Activated T-cell treated with anti-CD3 and anti-CD28 coated beads for 1 hour (primary cell): ENCODE data around the gene CACNA1D.
"Not testable (repeated sequence)": the region's sequence is repeated elsewhere in the genome, so short reads cannot be mapped to it uniquely, and the experiment has no call there.

Source experiments
- DNase-seq: peaks from one replicate; pipeline ENCODE4 v3.0.0-alpha.2; 2020; ENCODE audit warnings: low read depth

CACNA1D gene

GRCh38 chr3:53658613-53659193 is 164.3 kb downstream of the CACNA1D start:
- DNase-seq, result no peak

- DNase-seq, result no peak
Measured at GRCh38 chr3:53659996-53660395, 165.6 kb downstream of the CACNA1D start.

GRCh38 chr3:53661480-53661879 is 167.1 kb downstream of the CACNA1D start:
- no peak for DNase-seq

GRCh38 chr3:53664812-53665211 is 170.4 kb downstream of the CACNA1D start:
- DNase-seq, result not testable (repeated sequence)

- DNase-seq, result no peak
Measured at GRCh38 chr3:53665608-53666425, 171.4 kb downstream of the CACNA1D start.

- DNase-seq, result no peak
Measured at GRCh38 chr3:53668872-53669271, 174.5 kb downstream of the CACNA1D start.

GRCh38 chr3:53670721-53671120 is 176.3 kb downstream of the CACNA1D start:
- DNase-seq, result no peak

GRCh38 chr3:53671192-53671960 is 177.0 kb downstream of the CACNA1D start:
- DNase-seq, result no peak

- no peak for DNase-seq
Measured at GRCh38 chr3:53671961-53672299, 177.5 kb downstream of the CACNA1D start.

GRCh38 chr3:53672981-53673380 is 178.6 kb downstream of the CACNA1D start:
- no peak for DNase-seq

GRCh38 chr3:53673722-53674350 is 179.4 kb downstream of the CACNA1D start:
- no peak for DNase-seq

GRCh38 chr3:53674582-53674981 is 180.2 kb downstream of the CACNA1D start:
- DNase-seq, result no peak

GRCh38 chr3:53675022-53675697 is 180.7 kb downstream of the CACNA1D start:
- no peak for DNase-seq

GRCh38 chr3:53675942-53676341 is 181.5 kb downstream of the CACNA1D start:
- no peak for DNase-seq

GRCh38 chr3:53677413-53677812 is 183.0 kb downstream of the CACNA1D start:
- DNase-seq, result no peak

- no peak for DNase-seq
Measured at GRCh38 chr3:53680028-53680427, 185.6 kb downstream of the CACNA1D start.

- DNase-seq, result no peak
Measured at GRCh38 chr3:53682807-53683206, 188.4 kb downstream of the CACNA1D start.

GRCh38 chr3:53688066-53688465 is 193.7 kb downstream of the CACNA1D start:
- DNase-seq, result no peak

GRCh38 chr3:53688989-53689388 is 194.6 kb downstream of the CACNA1D start:
- DNase-seq, result no peak

- no peak for DNase-seq
Measured at GRCh38 chr3:53689681-53690080, 195.3 kb downstream of the CACNA1D start.

GRCh38 chr3:53690521-53690920 is 196.1 kb downstream of the CACNA1D start:
- DNase-seq, result no peak

- DNase-seq, result no peak
Measured at GRCh38 chr3:53691349-53691748, 196.9 kb downstream of the CACNA1D start.
